ENCODE measurements around the gene EPS15.

EPS15 gene

GRCh38 chr1:51304360-51304759 is 214.7 kb downstream of the EPS15 start:
- Histone ChIP-seq H3K27me3 (ENCODE audit: control insufficient read depth, insufficient read depth, low read length) (no peaks in the 10 kb centered on the region), H3K4me1 (ENCODE audit: control insufficient read depth, low read depth, low read length) (no peaks in the 10 kb centered on the region), H3K36me3 (ENCODE audit: control insufficient read depth, low read depth, low read length) (no peaks in the 10 kb centered on the region), H3K4me3 (ENCODE audit: low read length) (no peak overlapping the region), H3K27ac (ENCODE audit: low read length) (no peak overlapping the region), H3K9me3 (ENCODE audit: control insufficient read depth, low read depth, low read length) (no peaks in the 10 kb centered on the region), H3K9ac (ENCODE audit: low read length) (no peak overlapping the region)
